ENCODE results near the gene PPP2R1B.

GRCh38 chr11:111793863-111794262 is 27.7 kb upstream of the PPP2R1B start:
- no peak for TF ChIP-seq CTCF (IDR thresholded peaks at IDR 0.05; ENCODE audit: insufficient read depth, low read length, poor library complexity, severe bottlenecking)
- TF ChIP-seq EZH2phosphoT487 (conservative IDR thresholded peaks at IDR 0.05; ENCODE audit: low read length): no peak

All from SU-DHL-6 (cell line).